ENCODE measurements around the gene EXD3. TPM values are rescaled to one million over a fixed set of nuclear protein-coding genes. Genes with fewer than 3 reads are reported as not detected.

The EXD3 gene
- total RNA-seq, 3 donors from 2014 or later = 39.4 to 56.7 (median 40.1) TPM

DNA sequence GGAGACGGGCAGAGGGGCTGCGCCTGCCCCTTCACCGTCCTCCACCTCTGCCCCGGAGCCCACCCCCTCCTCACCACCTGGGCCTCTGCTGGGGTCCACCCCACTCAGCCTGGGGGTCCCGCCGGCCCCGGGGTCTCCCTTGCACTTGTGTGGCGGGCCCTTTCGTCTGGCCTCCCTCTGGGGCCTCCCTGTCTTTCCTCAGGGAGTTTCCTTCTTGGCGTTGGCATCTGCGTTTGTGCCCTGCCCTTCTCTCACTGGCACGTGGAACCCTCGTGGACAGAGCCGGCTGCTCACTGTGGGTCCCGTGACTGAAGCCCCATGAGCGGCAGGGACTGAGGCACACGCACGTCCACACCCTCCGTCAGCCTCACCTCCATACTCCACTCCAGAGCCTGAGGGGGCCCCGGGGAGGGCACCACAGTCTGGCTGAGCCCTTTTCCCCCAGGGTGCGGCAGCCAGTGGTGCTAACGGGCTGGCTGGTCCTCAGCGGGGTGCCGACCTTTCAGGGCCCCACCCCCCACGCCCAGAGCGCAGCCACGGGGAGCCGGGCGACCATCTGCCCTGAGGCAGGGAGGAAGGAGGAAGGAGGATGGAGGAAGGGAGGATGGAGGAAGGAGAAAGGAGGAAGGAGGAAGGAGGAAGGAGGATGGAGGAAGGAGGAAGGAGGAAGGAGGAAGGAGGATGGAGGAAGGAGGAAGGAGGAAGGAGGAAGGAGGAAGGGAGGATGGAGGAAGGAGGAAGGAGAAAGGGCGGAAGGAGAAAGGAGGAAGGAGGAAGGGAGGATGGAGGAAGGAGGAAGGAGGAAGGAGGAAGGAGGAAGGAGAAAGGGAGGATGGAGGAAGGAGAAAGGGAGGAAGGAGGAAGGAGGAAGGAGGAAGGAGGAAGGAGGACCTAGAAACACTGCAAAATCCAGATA lies 67.9 kb downstream of the EXD3 start:
- TF ChIP-seq, protein P1, sequence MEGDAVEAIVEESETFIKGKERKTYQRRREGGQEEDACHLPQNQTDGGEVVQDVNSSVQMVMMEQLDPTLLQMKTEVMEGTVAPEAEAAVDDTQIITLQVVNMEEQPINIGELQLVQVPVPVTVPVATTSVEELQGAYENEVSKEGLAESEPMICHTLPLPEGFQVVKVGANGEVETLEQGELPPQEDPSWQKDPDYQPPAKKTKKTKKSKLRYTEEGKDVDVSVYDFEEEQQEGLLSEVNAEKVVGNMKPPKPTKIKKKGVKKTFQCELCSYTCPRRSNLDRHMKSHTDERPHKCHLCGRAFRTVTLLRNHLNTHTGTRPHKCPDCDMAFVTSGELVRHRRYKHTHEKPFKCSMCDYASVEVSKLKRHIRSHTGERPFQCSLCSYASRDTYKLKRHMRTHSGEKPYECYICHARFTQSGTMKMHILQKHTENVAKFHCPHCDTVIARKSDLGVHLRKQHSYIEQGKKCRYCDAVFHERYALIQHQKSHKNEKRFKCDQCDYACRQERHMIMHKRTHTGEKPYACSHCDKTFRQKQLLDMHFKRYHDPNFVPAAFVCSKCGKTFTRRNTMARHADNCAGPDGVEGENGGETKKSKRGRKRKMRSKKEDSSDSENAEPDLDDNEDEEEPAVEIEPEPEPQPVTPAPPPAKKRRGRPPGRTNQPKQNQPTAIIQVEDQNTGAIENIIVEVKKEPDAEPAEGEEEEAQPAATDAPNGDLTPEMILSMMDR (IDR thresholded peaks at IDR 0.05) = no peak
- no peaks in the 10 kb centered on the region for H3K4me1 ChIP-seq (ENCODE audit: low read depth)
- peaks cover 23% of the 10 kb centered on the region for H3K9me3 ChIP-seq
- H3K36me3 ChIP-seq (ENCODE audit: low read depth) = no peaks in the 10 kb centered on the region
- no peak overlapping the region for H3K4me3 ChIP-seq
- no peak for DNase-seq
- intact Hi-C loops (cut with DNase I, micrococcal nuclease) = no loop called here
- ATAC-seq = no peak

DNA sequence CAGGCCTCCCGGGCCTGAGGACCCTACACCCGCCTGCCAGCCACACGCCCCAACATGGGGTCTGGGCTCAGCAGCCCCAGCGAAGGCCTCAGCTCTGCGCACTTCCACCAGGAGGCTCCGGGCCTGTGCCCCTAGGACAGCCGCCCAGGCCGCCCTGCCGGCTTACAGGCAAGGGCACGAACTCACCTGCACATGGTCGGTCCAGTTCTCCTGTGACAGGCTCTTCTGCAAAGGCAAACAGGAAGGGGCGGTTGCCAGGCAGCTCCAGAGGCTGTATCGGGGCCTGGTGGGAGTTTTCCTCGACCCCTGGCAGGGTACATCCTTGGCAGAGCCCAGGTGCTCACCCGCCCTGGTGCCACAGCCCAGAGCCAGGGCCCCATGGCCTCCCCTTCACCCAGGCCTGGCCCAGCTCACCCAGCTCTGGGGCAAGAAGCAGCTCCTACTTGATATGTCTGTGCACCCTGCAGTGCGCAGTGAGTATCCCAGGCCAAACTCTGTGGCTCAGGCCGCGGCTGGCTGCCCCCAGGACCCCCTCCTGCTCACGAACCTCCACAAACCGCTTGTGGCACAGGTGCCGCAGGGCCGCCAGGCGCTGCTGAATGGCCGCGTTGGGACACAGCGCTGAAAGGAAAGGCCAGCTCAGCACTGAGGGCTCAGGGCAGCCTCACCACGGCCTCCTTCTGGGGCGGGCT lies 68.7 kb downstream of the EXD3 start:
- no peak for DNase-seq
- no peak for ATAC-seq
- H3K36me3 ChIP-seq (ENCODE audit: low read depth) = no peaks in the 10 kb centered on the region
- peaks cover 23% of the 10 kb centered on the region for H3K9me3 ChIP-seq
- no peak overlapping the region for H3K4me3 ChIP-seq
- no peaks in the 10 kb centered on the region for H3K4me1 ChIP-seq (ENCODE audit: low read depth)
- intact Hi-C loops (cut with DNase I, micrococcal nuclease) = no loop called here
- TF ChIP-seq, protein P1 (IDR thresholded peaks at IDR 0.05) = no peak

DNA sequence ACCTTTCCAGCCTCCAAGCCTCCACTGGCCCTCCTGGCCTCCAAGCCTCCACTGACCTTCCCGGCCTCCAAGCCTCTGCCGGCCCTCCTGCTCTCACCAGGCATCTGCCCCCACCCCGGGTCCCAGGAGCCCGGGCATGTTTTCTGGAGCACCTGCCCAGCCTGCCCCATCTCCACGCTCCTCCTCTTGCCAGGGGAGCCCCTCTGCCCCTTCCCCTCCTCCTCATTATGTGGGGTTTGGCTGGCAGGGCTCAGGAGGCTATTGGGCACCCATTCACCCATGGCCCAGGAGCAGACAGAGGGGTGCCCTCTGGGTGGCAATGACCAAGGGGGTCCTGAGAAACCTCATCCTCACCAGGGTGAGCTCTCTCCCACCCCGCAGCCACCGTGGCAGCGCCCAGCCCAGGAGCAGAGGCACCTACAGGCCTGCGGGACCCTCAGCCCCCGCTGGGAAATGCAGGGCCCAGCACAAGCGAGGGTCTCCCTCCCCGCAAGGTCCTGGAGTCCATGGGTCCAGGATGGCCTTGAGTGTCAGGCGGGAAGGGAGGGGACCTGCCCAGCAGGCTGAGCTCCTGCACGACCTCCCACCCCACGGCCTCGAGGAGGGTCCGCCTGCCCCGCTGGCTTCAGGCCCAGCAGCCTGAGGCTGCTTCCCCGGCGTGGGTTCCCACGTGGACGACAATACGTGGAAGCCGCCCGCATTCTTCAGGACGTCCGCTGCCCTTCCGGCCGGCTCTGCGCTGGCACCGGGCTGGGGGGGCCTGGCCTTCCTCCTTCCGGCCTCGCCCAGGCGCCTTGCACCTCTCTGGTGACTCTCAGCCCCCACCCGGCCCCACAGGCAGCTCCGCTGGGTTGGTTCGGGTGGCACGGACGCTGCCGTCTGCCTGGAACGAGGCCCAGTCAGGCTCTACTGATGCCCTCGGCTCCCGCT lies 69.5 kb downstream of the EXD3 start:
- peaks cover 23% of the 10 kb centered on the region for H3K9me3 ChIP-seq
- intact Hi-C loops (cut with DNase I, micrococcal nuclease) = no loop called here

DNA sequence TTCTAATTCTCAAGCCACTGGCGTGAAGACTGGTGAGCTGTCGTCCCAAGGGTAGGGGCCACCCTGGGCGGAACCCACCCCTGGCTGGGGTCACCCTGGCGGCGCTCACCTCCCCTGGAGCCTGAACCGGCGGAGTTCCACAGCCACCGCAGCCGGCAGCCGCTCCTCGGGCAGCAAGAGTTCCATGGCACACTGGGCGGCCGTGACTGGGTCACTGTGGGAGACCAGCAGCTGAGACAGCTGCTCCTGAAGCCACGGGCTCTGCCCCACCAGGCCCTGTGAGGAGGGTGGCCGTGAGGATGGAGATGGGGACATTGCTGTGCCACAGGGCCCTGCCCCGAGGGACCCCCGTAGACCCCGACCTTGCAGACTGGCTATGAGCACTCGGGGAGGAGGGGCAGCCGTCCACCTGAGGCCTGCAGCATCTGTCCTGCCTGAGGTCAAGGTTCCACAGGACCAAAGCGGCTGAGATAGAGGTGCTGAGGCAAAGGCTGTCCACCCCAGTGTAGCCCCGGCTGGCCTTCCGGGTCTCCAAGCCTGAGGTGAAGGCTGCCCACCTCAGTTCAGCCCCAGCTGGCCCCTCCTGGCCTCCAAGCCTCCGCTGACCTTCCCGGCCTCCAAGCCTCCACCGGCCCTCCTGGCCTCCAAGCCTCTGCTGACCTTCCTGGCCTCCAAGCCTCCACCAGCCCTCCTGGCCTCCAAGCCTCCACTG lies 70.3 kb downstream of the EXD3 start:
- Histone ChIP-seq H3K4me3 (no peak overlapping the region), H3K36me3 (ENCODE audit: low read depth) (no peaks in the 10 kb centered on the region), H3K4me1 (ENCODE audit: low read depth) (no peaks in the 10 kb centered on the region), H3K9me3 (peaks cover 18% of the 10 kb centered on the region)
- intact Hi-C loops (cut with DNase I, micrococcal nuclease) = no loop called here
- ATAC-seq = no peak
- no peak for DNase-seq
- TF ChIP-seq, protein P1 (IDR thresholded peaks at IDR 0.05) = no peak

More for the DNA sequence above, 69.5 kb downstream of the EXD3 start:
- DNase-seq (no peak), ATAC-seq (no peak)
- Histone ChIP-seq H3K4me1 (ENCODE audit: low read depth) (no peaks in the 10 kb centered on the region), H3K4me3 (no peak overlapping the region), H3K36me3 (ENCODE audit: low read depth) (no peaks in the 10 kb centered on the region)
- TF ChIP-seq, protein P1 (IDR thresholded peaks at IDR 0.05) = no peak

Measured in mucosa of descending colon (tissue), 3 donors.